Parathyroid adenoma (tissue), 2 donors: ENCODE data around the gene SPRR3.

Experiments
- H2AFZ ChIP-seq: fragments of 300-600 bp; sonication (generic); one replicate; pipeline ENCODE4 v1.7.0; 2017; ENCODE audit warnings: antibody characterized with exemption, mild to moderate bottlenecking
- H3K27ac ChIP-seq: fragments of 300-600 bp; sonication (generic); one replicate; pipeline ENCODE4 v1.7.0; 2017
- H3K27me3 ChIP-seq: fragments of 300-600 bp; sonication (generic); one replicate; pipeline ENCODE4 v1.7.0; 2017; ENCODE audit warnings: low read length; ENCODE audit not compliant: control insufficient read depth, insufficient read depth
- H3K36me3 ChIP-seq: fragments of 300-600 bp; sonication (generic); one replicate; pipeline ENCODE4 v1.7.0; 2017; ENCODE audit warnings: low read length; ENCODE audit not compliant: control insufficient read depth, insufficient read depth
- H3K4me1 ChIP-seq: fragments of 300-600 bp; sonication (generic); one replicate; pipeline ENCODE4 v1.7.0; 2017; ENCODE audit warnings: control low read depth
- H3K4me2 ChIP-seq: fragments of 300-600 bp; sonication (generic); one replicate; pipeline ENCODE4 v1.7.0; 2017; ENCODE audit warnings: low read length
- H3K4me3 ChIP-seq: fragments of 300-600 bp; sonication (generic); one replicate; pipeline ENCODE4 v1.7.0; 2017; ENCODE audit warnings: low read depth, low read length
- H3K79me2 ChIP-seq: fragments of 300-600 bp; sonication (generic); one replicate; pipeline ENCODE4 v1.7.0; 2017; ENCODE audit warnings: control low read depth
- H3K9ac ChIP-seq: fragments of 300-600 bp; sonication (generic); one replicate; pipeline ENCODE4 v1.7.0; 2017; ENCODE audit warnings: mild to moderate bottlenecking
- H3K9me3 ChIP-seq: fragments of 300-600 bp; sonication (generic); one replicate; pipeline ENCODE4 v1.7.0; 2017; ENCODE audit warnings: low read length; ENCODE audit not compliant: control insufficient read depth
- CTCF ChIP-seq: fragments of 300-600 bp; sonication (generic); IDR thresholded peaks from one replicate; pipeline ENCODE4 v1.7.0; 2017; ENCODE audit warnings: antibody characterized with exemption, mild to moderate bottlenecking
- donor health status: primary hyperparathyroidism.

SPRR3 gene

DNA sequence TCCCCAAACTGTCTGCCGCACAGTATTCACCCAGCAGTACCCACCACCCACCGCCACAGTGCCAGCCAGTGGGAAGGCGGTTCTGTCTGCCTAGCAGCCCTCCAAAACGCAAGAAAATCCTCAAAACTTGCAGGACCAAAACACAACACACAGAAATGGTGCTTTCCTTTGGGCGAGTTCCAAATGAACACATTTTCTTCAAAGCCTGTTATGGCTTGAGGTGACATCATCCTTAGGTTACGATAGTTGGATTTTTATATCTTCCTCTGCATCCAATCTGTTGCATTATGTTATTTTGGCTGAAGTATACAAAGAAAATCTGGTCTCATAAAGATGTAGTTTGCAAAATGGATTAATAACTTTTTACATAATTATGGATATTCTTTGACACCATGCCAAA, 8.4 kb upstream of the SPRR3 start:
- H3K4me3 ChIP-seq = no peak overlapping the region
- H2AFZ ChIP-seq = no peak overlapping the region
- no peak for TF ChIP-seq CTCF
- no peaks in the 10 kb centered on the region for H3K9me3 ChIP-seq
- H3K27ac ChIP-seq = no peak overlapping the region
- H3K9ac ChIP-seq = no peak overlapping the region
- no peaks in the 10 kb centered on the region for H3K36me3 ChIP-seq
- H3K4me1 ChIP-seq = no peaks in the 10 kb centered on the region
- no peaks in the 10 kb centered on the region for H3K27me3 ChIP-seq
- no peaks in the 10 kb centered on the region for H3K79me2 ChIP-seq
- no peak overlapping the region for H3K4me2 ChIP-seq

DNA sequence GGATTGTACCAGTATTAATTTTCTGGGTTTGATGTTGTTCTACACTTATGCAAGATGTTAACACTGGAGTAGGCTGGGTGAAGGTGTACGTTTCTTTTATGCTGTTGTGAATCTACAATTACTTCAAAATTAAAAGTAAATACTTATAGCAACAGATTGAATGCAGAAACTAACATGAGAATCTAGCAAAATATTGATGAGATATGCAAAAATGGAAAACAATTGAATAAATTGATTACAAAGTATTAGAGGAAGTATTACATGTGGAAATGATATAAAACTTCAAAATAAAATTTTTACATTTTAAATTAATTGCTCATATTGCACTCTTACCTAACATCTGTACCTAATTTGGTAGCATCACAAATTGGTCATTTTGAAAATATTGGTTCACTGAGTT, 5.7 kb upstream of the SPRR3 start:
- Histone ChIP-seq H3K4me1 (no peaks in the 10 kb centered on the region), H3K9ac (no peak overlapping the region), H3K9me3 (no peaks in the 10 kb centered on the region), H3K4me2 (no peak overlapping the region), H3K4me3 (no peak overlapping the region), H2AFZ (no peak overlapping the region), H3K27ac (no peak overlapping the region), H3K27me3 (no peaks in the 10 kb centered on the region), H3K79me2 (no peaks in the 10 kb centered on the region), H3K36me3 (no peaks in the 10 kb centered on the region)
- TF ChIP-seq CTCF = no peak

DNA sequence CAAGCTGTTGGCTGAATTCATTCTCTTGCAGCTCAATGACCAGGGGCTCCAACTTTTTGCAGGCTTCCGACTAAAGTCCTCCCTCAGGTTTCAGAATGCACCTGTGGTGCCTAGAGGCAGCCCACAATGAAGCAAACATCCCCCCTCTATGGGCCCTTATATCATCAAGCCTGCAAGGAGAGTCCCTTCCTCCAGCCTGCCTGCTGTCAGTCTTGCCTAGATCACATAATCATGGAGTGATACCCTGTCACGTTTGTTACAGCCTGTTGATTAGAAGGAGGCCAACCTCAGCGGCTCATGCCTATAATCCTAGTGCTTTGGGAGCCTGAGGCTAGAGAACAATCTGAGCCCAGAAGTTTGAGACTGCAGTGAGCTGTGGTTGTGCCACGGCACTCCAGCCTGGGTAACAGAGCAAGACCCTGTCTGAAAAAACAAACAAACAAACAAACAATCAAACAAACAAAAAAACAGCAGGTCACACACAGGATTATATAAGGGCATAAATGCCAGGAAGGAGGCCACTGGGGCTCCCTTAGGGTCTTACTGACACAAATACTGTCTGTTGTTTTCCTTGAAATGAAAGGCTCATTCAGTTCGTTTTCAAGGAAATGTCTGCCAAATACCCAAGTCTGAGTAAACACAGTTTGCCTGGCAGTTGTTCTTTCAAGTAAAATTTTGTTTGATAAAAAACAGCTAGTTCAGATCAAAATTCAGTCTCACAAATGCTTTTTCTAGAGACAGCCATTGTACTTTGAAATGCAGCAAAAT, 4.7 kb upstream of the SPRR3 start:
- Histone ChIP-seq H3K79me2 (no peaks in the 10 kb centered on the region), H3K4me3 (no peak overlapping the region), H3K27ac (no peak overlapping the region), H3K36me3 (no peaks in the 10 kb centered on the region), H3K9me3 (no peaks in the 10 kb centered on the region), H3K4me1 (no peaks in the 10 kb centered on the region), H2AFZ (no peak overlapping the region), H3K27me3 (no peaks in the 10 kb centered on the region), H3K4me2 (no peak overlapping the region), H3K9ac (no peak overlapping the region)
- no peak for TF ChIP-seq CTCF

DNA sequence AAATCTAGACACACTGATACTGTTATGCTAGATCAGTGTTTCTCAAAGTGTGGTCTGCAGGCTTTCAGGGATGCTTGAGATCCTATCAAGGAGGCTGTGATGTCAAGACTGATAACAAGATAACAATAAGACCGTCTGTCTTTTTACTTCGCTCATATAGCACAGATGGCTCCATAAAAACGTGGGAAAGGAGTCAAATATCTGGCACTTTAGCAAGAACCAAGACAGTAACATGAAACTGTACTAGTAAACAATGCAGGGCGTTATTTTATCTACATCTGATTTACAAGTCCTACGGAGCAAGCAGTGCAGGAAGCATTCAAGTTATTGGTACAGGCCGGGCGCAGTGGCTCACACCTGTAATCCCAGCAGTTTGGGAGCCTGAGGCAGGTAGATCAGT, 3.6 kb upstream of the SPRR3 start:
- H3K4me3 ChIP-seq = no peak overlapping the region
- no peak overlapping the region for H2AFZ ChIP-seq
- TF ChIP-seq CTCF = no peak
- H3K4me2 ChIP-seq = no peak overlapping the region
- H3K79me2 ChIP-seq = no peaks in the 10 kb centered on the region
- no peak overlapping the region for H3K27ac ChIP-seq
- H3K9me3 ChIP-seq = no peaks in the 10 kb centered on the region
- H3K9ac ChIP-seq = no peak overlapping the region
- no peaks in the 10 kb centered on the region for H3K27me3 ChIP-seq
- no peaks in the 10 kb centered on the region for H3K4me1 ChIP-seq
- no peaks in the 10 kb centered on the region for H3K36me3 ChIP-seq

GRCh38 chr1:152998476-152998875, 3.1 kb upstream of the SPRR3 start:
- no peak overlapping the region for H2AFZ ChIP-seq
- H3K4me2 ChIP-seq = no peak overlapping the region
- no peaks in the 10 kb centered on the region for H3K27me3 ChIP-seq
- no peaks in the 10 kb centered on the region for H3K79me2 ChIP-seq
- H3K9me3 ChIP-seq = no peaks in the 10 kb centered on the region
- TF ChIP-seq CTCF = no peak
- no peaks in the 10 kb centered on the region for H3K4me1 ChIP-seq
- no peaks in the 10 kb centered on the region for H3K36me3 ChIP-seq
- no peak overlapping the region for H3K4me3 ChIP-seq
- H3K27ac ChIP-seq = no peak overlapping the region
- no peak overlapping the region for H3K9ac ChIP-seq
